ENCODE results near the gene HOXB3.

GRCh38 chr17:48510381-48510760, 79.7 kb downstream of the HOXB3 start:
- TF ChIP-seq CTCF (IDR thresholded peaks at IDR 0.05) (no peak), POLR2AphosphoS5 (IDR thresholded peaks at IDR 0.05) (no peak)

Data from transverse colon (tissue), 4 donors.